ENCODE measurements around the gene ZNF483. TPM values are rescaled to one million over a fixed set of nuclear protein-coding genes. Genes with fewer than 3 reads are reported as not detected.
"Not testable (repeated sequence)": the region's sequence is repeated elsewhere in the genome, so short reads cannot be mapped to it uniquely, and the experiment has no call there.

Gene ZNF483
- total RNA-seq, 6 experiments from 2014 or later, result 0.06 to 1.2 (median 0.37) TPM

DNA sequence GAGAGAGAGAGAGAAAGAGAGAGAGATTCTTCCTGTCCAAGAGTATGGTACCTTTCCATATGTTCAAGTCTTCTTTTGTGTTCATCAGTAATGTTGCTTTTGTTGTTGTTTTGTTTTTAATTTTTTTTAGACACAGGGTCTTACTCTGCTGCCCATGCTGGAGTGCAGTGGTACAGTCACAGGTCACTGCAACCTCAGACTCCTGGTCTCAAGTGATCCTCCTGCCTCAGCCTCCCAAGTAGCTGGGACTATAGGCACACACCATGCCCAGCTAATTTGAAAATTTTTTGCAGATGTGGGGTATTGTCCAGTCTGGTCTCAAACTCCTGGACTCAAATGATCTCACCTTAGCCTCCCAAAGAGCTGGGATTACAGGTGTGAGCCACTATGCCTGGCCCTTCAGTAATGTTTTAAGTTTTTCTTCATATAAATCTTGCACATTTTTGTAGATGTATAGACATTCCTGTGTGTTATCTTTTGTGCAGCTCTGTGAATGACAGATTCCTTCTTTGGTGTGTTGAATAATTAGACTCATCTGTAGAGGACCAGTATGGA is 36.3 kb downstream of the ZNF483 start:
- intact Hi-C loops (cut with DNase I), result no loop called here
- H3K4me3 ChIP-seq, result no peak overlapping the region

GRCh38 chr9:111566234-111566633 is 41.3 kb downstream of the ZNF483 start:
- no peaks in the 10 kb centered on the region for H3K27me3 ChIP-seq
- H3K4me1 ChIP-seq, result peaks cover 0 to 13% (median 0%) of the 10 kb centered on the region in 4 donors
- TF ChIP-seq, protein P1, sequence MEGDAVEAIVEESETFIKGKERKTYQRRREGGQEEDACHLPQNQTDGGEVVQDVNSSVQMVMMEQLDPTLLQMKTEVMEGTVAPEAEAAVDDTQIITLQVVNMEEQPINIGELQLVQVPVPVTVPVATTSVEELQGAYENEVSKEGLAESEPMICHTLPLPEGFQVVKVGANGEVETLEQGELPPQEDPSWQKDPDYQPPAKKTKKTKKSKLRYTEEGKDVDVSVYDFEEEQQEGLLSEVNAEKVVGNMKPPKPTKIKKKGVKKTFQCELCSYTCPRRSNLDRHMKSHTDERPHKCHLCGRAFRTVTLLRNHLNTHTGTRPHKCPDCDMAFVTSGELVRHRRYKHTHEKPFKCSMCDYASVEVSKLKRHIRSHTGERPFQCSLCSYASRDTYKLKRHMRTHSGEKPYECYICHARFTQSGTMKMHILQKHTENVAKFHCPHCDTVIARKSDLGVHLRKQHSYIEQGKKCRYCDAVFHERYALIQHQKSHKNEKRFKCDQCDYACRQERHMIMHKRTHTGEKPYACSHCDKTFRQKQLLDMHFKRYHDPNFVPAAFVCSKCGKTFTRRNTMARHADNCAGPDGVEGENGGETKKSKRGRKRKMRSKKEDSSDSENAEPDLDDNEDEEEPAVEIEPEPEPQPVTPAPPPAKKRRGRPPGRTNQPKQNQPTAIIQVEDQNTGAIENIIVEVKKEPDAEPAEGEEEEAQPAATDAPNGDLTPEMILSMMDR (IDR thresholded peaks at IDR 0.05), result no peak
- TF ChIP-seq POLR2A (IDR thresholded peaks at IDR 0.05), result no peak

More for the DNA sequence above, 36.3 kb downstream of the ZNF483 start:
- H3K27me3 ChIP-seq, result no peaks in the 10 kb centered on the region
- H3K27ac ChIP-seq, result no peak overlapping the region
- no peaks in the 10 kb centered on the region for H3K4me1 ChIP-seq
- ATAC-seq (peak; percentile 2 to 36 (median 26)), DNase-seq (no peak)
- no peaks in the 10 kb centered on the region for H3K9me3 ChIP-seq
- TF ChIP-seq, protein P1 (IDR thresholded peaks at IDR 0.05), result no peak
- peak; percentile 43 for TF ChIP-seq POLR2A (IDR thresholded peaks at IDR 0.05)
- peaks cover 0 to 48% (median 25%) of the 10 kb centered on the region in 4 donors for H3K36me3 ChIP-seq

GRCh38 chr9:111568127-111568526 is 43.1 kb downstream of the ZNF483 start:
- peaks cover 14 to 100% (median 69%) of the 10 kb centered on the region in 4 donors for H3K36me3 ChIP-seq
- intact Hi-C loops (cut with DNase I); H3K27me3 ChIP-seq; H3K4me3 ChIP-seq; H3K9me3 ChIP-seq; DNase-seq; ATAC-seq: not testable (repeated sequence)
- peaks cover 0 to 22% (median 0%) of the 10 kb centered on the region in 4 donors for H3K4me1 ChIP-seq
- peak overlapping the region in 1 of 3 donors; percentile 24 for H3K27ac ChIP-seq
- WGBS (ENCODE audit: insufficient coverage, low coverage, low lambda C conversion rate, missing lambda C conversion rate), result 91% methylated on average over 4 of the region's 4 CpGs

More at GRCh38 chr9:111566234-111566633, 41.3 kb downstream of the ZNF483 start:
- Histone ChIP-seq H3K27ac (peak overlapping the region in 1 of 3 donors; percentile 48), H3K4me3 (no peak overlapping the region), H3K36me3 (peaks cover 14 to 98% (median 60%) of the 10 kb centered on the region in 4 donors), H3K9me3 (no peaks in the 10 kb centered on the region)
- peak; percentile 49 to 70 (median 53) for ATAC-seq
- intact Hi-C loops (cut with DNase I), result no loop called here
- WGBS (ENCODE audit: insufficient coverage, low coverage, low lambda C conversion rate, missing lambda C conversion rate), result 20% methylated on average over 1 of the region's 1 CpG
- peak; percentile 69 to 70 (median 70) for DNase-seq

- WGBS (ENCODE audit: insufficient coverage, low coverage, low lambda C conversion rate, missing lambda C conversion rate), result 41% methylated on average over 4 of the region's 4 CpGs
- intact Hi-C loops (cut with DNase I), result no loop called here
- H3K27me3 ChIP-seq, result no peaks in the 10 kb centered on the region
- H3K4me3 ChIP-seq, result no peak overlapping the region
- H3K27ac ChIP-seq, result no peak overlapping the region
- peaks cover 0 to 21% (median 0%) of the 10 kb centered on the region in 4 donors for H3K4me1 ChIP-seq
- H3K9me3 ChIP-seq, result no peaks in the 10 kb centered on the region
- TF ChIP-seq, protein P1 (IDR thresholded peaks at IDR 0.05), result no peak
- TF ChIP-seq POLR2A (IDR thresholded peaks at IDR 0.05), result no peak
- ATAC-seq, result peak in 3 of 4 donors; percentile 12 to 27 (median 15)
- H3K36me3 ChIP-seq, result peaks cover 14 to 100% (median 67%) of the 10 kb centered on the region in 4 donors
- no peak for DNase-seq
These were observed 48.1 kb downstream of the ZNF483 start for GRCh38 chr9:111572950-111573604.

- Histone ChIP-seq H3K9me3 (no peaks in the 10 kb centered on the region), H3K36me3 (peaks cover 0 to 88% (median 54%) of the 10 kb centered on the region in 4 donors)
- peak in 1 of 3 donors; percentile 56 for DNase-seq
These were observed 57.9 kb downstream of the ZNF483 start for GRCh38 chr9:111582888-111583287.

More at GRCh38 chr9:111582888-111583287, 57.9 kb downstream of the ZNF483 start:
- 67% methylated on average over 3 of the region's 3 CpGs for WGBS (ENCODE audit: insufficient coverage, low coverage, low lambda C conversion rate, missing lambda C conversion rate)
- Histone ChIP-seq H3K27me3 (no peaks in the 10 kb centered on the region), H3K4me3 (no peak overlapping the region), H3K27ac (no peak overlapping the region), H3K4me1 (peaks cover 0 to 4% (median 0%) of the 10 kb centered on the region in 4 donors)
- intact Hi-C loops (cut with DNase I), result no loop called here
- TF ChIP-seq, protein P1 (IDR thresholded peaks at IDR 0.05), result no peak
- TF ChIP-seq POLR2A (IDR thresholded peaks at IDR 0.05), result no peak
- peak; percentile 28 to 57 (median 40) for ATAC-seq
